Upper lobe of right lung (tissue), 1 donor: Measurements from ENCODE around the gene ERCC6L2. TPM values are rescaled to one million over a fixed set of nuclear protein-coding genes. Genes with fewer than 3 reads are reported as not detected.

Experiments used
- ATAC-seq: fragments of 200-7000 bp; cut with Tn5 transposase; one replicate; pipeline ENCODE4 v1.9.1; 2020; ENCODE audit warnings: mild to moderate bottlenecking, moderate library complexity
- DNase-seq: peaks from one replicate; pipeline ENCODE4 v3.0.0-alpha.2; 2020
- H3K27ac ChIP-seq: fragments of 200-600 bp; one replicate; pipeline ENCODE4 v1.8.0; 2022
- H3K27me3 ChIP-seq: fragments of 200-600 bp; one replicate; pipeline ENCODE4 v1.8.0; 2022; ENCODE audit warnings: mild to moderate bottlenecking
- H3K36me3 ChIP-seq: fragments of 200-600 bp; one replicate; pipeline ENCODE4 v1.8.0; 2022
- H3K4me1 ChIP-seq: fragments of 200-600 bp; one replicate; pipeline ENCODE4 v1.8.0; 2022
- H3K4me3 ChIP-seq: fragments of 200-600 bp; one replicate; pipeline ENCODE4 v1.8.0; 2022; ENCODE audit warnings: mild to moderate bottlenecking
- H3K9me3 ChIP-seq: fragments of 200-600 bp; one replicate; pipeline ENCODE4 v1.8.0; 2022
- intact Hi-C: fragments of 100-400 bp; cut with DNase I; formaldehyde crosslinking; loops from one replicate; pipeline ENCODE4 v1.11.0; 2022
- total RNA-seq: library from RNA; stranded (reverse); fragmentation: NEBNext Ultra II Directional; extraction: Animal tissue kit (Norgen Biotek cat#: 25700); gene quantifications from one replicate; pipeline ENCODE4 v1.2.1, GENCODE V29; 2021
- TF ChIP-seq, protein P1 (sequence below): fragments of 200-600 bp; IDR thresholded peaks from one replicate; pipeline ENCODE4 v1.8.0; 2022; ENCODE audit warnings: antibody characterized with exemption
- donor health status: DM: no; HTN: yes; CAD: no; lungs with severe emphysema.

Gene ERCC6L2
- total RNA-seq, 1 donor from 2014 or later = 43.8 TPM

DNA sequence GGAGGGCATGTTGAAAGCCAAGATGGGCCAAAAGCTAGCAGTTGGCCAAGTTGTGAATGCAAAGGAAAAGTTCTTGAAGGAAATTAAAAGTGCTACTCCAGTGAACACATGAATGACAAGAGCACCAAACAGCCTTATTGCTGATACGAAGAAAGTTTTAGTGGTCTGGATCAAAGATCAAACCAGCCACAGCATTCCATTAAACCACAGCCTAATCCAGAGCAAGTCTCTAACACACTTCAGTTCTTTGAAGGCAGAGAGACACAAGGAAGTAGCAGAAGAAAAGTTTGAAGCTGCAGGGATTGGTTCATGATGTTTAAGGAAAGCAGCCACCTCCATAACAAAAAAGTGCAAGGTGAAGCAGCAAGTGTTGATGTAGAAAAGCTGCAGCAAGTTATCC, 71.6 kb downstream of the ERCC6L2 start:
- ATAC-seq (no peak), DNase-seq (no peak)
- Histone ChIP-seq H3K27ac (no peak overlapping the region), H3K4me3 (no peak overlapping the region), H3K27me3 (no peaks in the 10 kb centered on the region), H3K4me1 (no peaks in the 10 kb centered on the region), H3K9me3 (no peaks in the 10 kb centered on the region), H3K36me3 (peaks cover 17% of the 10 kb centered on the region)
- TF ChIP-seq, protein P1, sequence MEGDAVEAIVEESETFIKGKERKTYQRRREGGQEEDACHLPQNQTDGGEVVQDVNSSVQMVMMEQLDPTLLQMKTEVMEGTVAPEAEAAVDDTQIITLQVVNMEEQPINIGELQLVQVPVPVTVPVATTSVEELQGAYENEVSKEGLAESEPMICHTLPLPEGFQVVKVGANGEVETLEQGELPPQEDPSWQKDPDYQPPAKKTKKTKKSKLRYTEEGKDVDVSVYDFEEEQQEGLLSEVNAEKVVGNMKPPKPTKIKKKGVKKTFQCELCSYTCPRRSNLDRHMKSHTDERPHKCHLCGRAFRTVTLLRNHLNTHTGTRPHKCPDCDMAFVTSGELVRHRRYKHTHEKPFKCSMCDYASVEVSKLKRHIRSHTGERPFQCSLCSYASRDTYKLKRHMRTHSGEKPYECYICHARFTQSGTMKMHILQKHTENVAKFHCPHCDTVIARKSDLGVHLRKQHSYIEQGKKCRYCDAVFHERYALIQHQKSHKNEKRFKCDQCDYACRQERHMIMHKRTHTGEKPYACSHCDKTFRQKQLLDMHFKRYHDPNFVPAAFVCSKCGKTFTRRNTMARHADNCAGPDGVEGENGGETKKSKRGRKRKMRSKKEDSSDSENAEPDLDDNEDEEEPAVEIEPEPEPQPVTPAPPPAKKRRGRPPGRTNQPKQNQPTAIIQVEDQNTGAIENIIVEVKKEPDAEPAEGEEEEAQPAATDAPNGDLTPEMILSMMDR = no peak
- intact Hi-C loops = no loop called here

DNA sequence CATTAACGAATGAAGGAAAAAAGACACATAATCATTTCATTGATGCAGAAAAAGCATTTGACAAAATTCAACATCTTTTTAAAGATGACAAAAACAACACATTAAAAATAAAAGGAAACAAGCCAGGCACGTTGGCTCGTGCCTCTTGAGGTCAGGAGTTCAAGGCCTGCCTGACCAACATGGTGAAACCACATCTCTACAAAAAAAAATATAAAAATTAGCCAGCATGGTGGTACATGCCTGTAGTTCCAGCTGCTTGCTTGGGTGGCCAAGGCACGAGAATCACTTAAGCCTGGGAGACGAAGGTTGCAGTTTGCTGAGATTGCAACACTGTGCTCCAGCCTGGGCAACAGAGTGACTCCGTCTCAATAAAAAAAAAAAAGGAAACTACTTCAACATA, 77.0 kb downstream of the ERCC6L2 start:
- intact Hi-C loops = no loop called here
- no peak overlapping the region for H3K4me3 ChIP-seq

DNA sequence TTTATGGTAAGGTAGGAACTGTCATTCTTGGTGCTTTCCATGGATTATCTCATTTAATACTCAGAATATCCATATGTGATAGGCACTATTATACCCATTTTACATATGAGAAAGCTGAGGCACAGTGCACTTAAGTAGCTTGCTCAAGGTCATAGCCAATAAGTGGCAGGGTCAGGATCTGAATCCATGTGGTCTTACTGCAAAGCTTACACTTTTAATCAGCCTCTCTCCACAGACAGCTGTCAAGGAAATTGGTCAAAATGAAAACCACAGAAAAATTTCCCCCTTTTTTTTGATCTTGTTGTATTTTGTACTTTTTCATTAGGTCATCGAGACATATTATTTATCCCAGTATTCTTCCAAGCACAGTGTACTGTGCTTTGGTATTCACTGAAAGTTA, 78.5 kb downstream of the ERCC6L2 start:
- intact Hi-C loops = no loop called here
- no peak for DNase-seq
- Histone ChIP-seq H3K4me1 (no peaks in the 10 kb centered on the region), H3K9me3 (peaks cover 5% of the 10 kb centered on the region), H3K4me3 (no peak overlapping the region), H3K36me3 (peaks cover 11% of the 10 kb centered on the region), H3K27me3 (no peaks in the 10 kb centered on the region), H3K27ac (no peak overlapping the region)
- ATAC-seq = no peak
- TF ChIP-seq, protein P1 = no peak

More for the DNA sequence above, 77.0 kb downstream of the ERCC6L2 start:
- H3K27me3 ChIP-seq = no peaks in the 10 kb centered on the region
- H3K4me1 ChIP-seq = no peaks in the 10 kb centered on the region
- H3K9me3 ChIP-seq = peaks cover 5% of the 10 kb centered on the region
- no peak for DNase-seq
- ATAC-seq = no peak
- peaks cover 11% of the 10 kb centered on the region for H3K36me3 ChIP-seq
- H3K27ac ChIP-seq = no peak overlapping the region
- TF ChIP-seq, protein P1 = no peak

DNA sequence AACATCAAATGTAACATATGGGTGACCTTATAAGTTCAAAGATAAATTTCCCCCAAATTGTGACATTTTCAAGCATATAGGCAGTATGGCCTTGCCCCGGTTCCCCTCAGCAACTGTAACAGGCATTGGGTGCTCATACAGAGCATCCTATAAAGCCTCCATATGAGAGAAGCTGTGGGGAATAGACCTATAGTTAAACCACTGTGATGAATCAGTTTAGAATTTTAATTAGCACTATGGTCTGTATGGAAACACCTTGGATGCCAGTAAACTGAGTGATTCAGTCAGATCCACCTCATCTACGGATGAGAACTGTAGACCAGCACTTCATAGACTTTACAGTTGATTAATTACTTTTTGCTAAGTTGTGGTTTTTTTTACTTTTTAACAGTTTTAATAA, 79.4 kb downstream of the ERCC6L2 start:
- Histone ChIP-seq H3K9me3 (peaks cover 5% of the 10 kb centered on the region), H3K4me1 (no peaks in the 10 kb centered on the region), H3K27me3 (no peaks in the 10 kb centered on the region), H3K4me3 (no peak overlapping the region), H3K36me3 (peaks cover 11% of the 10 kb centered on the region), H3K27ac (no peak overlapping the region)
- ATAC-seq (no peak), DNase-seq (no peak)
- intact Hi-C loops = no loop called here
- TF ChIP-seq, protein P1 = no peak

DNA sequence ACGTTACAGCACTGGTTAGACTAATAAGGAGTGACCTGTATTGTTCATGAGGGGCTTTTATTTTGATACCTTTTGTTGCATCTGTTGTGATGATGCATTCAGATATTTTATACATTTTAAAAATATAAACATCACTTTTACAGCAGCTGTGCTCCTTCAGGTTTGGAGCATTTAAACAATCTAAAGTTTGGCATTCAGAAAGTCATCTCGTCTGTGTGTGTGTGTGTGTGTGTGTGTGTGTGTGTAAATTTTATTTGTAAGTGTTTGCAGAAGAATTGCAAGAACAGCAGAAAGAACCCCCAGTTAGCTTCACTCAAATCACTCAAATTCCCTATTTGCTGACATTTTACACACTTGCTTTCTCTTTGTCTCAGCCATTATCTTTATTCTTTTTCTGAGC, 87.4 kb downstream of the ERCC6L2 start:
- TF ChIP-seq, protein P1 = no peak
- H3K4me3 ChIP-seq = no peak overlapping the region
- no peaks in the 10 kb centered on the region for H3K9me3 ChIP-seq

DNA sequence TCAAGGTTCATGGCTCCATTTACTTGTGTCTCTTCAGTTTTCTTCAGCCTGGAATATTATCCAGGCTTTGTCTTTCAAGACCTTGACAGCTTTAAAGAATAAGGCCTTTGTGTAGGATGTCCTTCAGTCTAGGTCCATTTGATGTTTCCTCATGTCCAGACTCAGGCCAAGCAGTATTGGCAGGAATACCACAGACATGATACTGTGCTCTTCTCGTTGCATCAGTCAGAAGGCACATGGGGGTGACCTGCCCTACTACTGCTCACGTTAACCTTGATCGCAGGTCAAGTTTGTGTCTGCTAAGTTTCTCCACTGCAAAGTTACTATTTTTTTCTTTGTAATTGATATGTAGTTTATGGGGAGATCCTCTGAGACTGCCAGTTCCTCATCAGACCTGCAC, 88.2 kb downstream of the ERCC6L2 start:
- no peaks in the 10 kb centered on the region for H3K4me1 ChIP-seq
- H3K27me3 ChIP-seq = no peaks in the 10 kb centered on the region
- H3K27ac ChIP-seq = no peak overlapping the region
- TF ChIP-seq, protein P1 = no peak
- intact Hi-C loops = no loop called here
- no peak overlapping the region for H3K4me3 ChIP-seq
- no peaks in the 10 kb centered on the region for H3K9me3 ChIP-seq
- no peaks in the 10 kb centered on the region for H3K36me3 ChIP-seq
- DNase-seq (no peak), ATAC-seq (no peak)

More for the DNA sequence above, 87.4 kb downstream of the ERCC6L2 start:
- Histone ChIP-seq H3K36me3 (no peaks in the 10 kb centered on the region), H3K27ac (no peak overlapping the region), H3K27me3 (no peaks in the 10 kb centered on the region), H3K4me1 (no peaks in the 10 kb centered on the region)
- ATAC-seq = no peak
- DNase-seq = no peak
- intact Hi-C loops = no loop called here
